Endodermal cell (in vitro differentiated cells): Measurements from ENCODE around the gene RASSF4. TPM values are rescaled to one million over a fixed set of nuclear protein-coding genes. Genes with fewer than 3 reads are reported as not detected.
A peak's percentile ranks its signal among the peaks of the same experiment; 100 is the strongest.

Source experiments
- DNase-seq: peaks from one replicate; pipeline ENCODE4 v3.0.0-alpha.2; 2017
- H3K27ac ChIP-seq: 2 replicates; pipeline ENCODE4 v1.5.1; 2013; ENCODE audit warnings: mild to moderate bottlenecking, low read depth, low read length, moderate library complexity
- H3K27me3 ChIP-seq: 2 replicates; pipeline ENCODE4 v1.6.1; 2013; ENCODE audit warnings: mild to moderate bottlenecking, low read length, moderate library complexity; ENCODE audit not compliant: insufficient read depth, control insufficient read depth, poor library complexity, severe bottlenecking
- H3K36me3 ChIP-seq: 2 replicates; pipeline ENCODE4 v1.7.0; 2013; ENCODE audit warnings: mild to moderate bottlenecking, low read length, moderate library complexity; ENCODE audit not compliant: control insufficient read depth, insufficient read depth
- H3K4me1 ChIP-seq: one replicate; pipeline ENCODE4 v1.7.0; 2013; ENCODE audit warnings: low read length; ENCODE audit not compliant: control insufficient read depth, insufficient read depth
- H3K4me3 ChIP-seq: 2 replicates; pipeline ENCODE4 v1.5.1; 2013; ENCODE audit warnings: mild to moderate bottlenecking, low read length, moderate library complexity
- H3K9ac ChIP-seq: 2 replicates; pipeline ENCODE4 v1.6.1; 2013; ENCODE audit warnings: mild to moderate bottlenecking, low read length, moderate library complexity; ENCODE audit not compliant: poor library complexity, severe bottlenecking; ENCODE audit errors: extremely low read depth
- H3K9me3 ChIP-seq: 2 replicates; pipeline ENCODE4 v1.6.1; 2013; ENCODE audit warnings: mild to moderate bottlenecking, low read length, moderate library complexity; ENCODE audit not compliant: control insufficient read depth
- H3K27ac Mint-ChIP-seq: 2 replicates; pipeline ENCODE4 v1.8.0; 2020; ENCODE audit warnings: mixed read lengths
- H3K27me3 Mint-ChIP-seq: 2 replicates; pipeline ENCODE4 v1.8.0; 2021; ENCODE audit warnings: mild to moderate bottlenecking, mixed read lengths; ENCODE audit not compliant: insufficient read depth
- H3K36me3 Mint-ChIP-seq: 2 replicates; pipeline ENCODE4 v1.8.0; 2020; ENCODE audit warnings: low read depth, mixed read lengths
- H3K4me1 Mint-ChIP-seq: 2 replicates; pipeline ENCODE4 v1.8.0; 2020; ENCODE audit warnings: mixed read lengths
- H3K4me3 Mint-ChIP-seq: 2 replicates; pipeline ENCODE4 v1.8.0; 2020; ENCODE audit warnings: mild to moderate bottlenecking, moderate library complexity, mixed read lengths
- H3K9me3 Mint-ChIP-seq: 2 replicates; pipeline ENCODE4 v1.8.0; 2020; ENCODE audit warnings: mild to moderate bottlenecking, mixed read lengths
- CTCF ChIP-seq: fragments of 200-600 bp; sonication (generic); conservative IDR thresholded peaks from 2 replicates; pipeline ENCODE4 v1.5.0; 2021; ENCODE audit warnings: antibody characterized with exemption, mild to moderate bottlenecking
- WGBS, 2 experiments: methylation state at CpG; one replicate each; pipeline versions ENCODE4 v1.1.5 to v1.1.7; 2013; ENCODE audit warnings: missing lambda C conversion rate in 2 of 2, mixed read lengths in 1 of 2; ENCODE audit not compliant: insufficient coverage in 1 of 2, insufficient read length in 1 of 2; 5-methylcytosine and 5-hydroxymethylcytosine counted together
- total RNA-seq, 2 donors: library from RNA; stranded (reverse); fragmentation: NEBNext Ultra II Directional in 1 of 2; extraction: Animal tissue kit (Norgen Biotek cat#: 25700) in 1 of 2; gene quantifications; 2 replicates in 1 of 2; 3 replicates in 1 of 2; pipeline ENCODE4 v1.2.1, GENCODE V29; 2021

RASSF4 gene
- total RNA-seq, 2 donors from 2014 or later: 5.2 to 14.1 TPM

- H3K9me3 Mint-ChIP-seq: no peaks in the 10 kb centered on the region
- no peak for TF ChIP-seq CTCF
- H3K4me1 Mint-ChIP-seq: no peaks in the 10 kb centered on the region
- WGBS, 2 experiments: 68 to 76% methylated on average over 4 to 10 of the region's 10 CpGs
- H3K36me3 Mint-ChIP-seq: no peaks in the 10 kb centered on the region
- no peak overlapping the region for H3K4me3 ChIP-seq
- H3K27me3 Mint-ChIP-seq: peaks cover 24% of the 10 kb centered on the region
- no peaks in the 10 kb centered on the region for H3K36me3 ChIP-seq
- peak; percentile 40 for DNase-seq
- no peak overlapping the region for H3K4me3 Mint-ChIP-seq
- H3K9me3 ChIP-seq: no peaks in the 10 kb centered on the region
- no peak overlapping the region for H3K27ac ChIP-seq
- H3K27ac Mint-ChIP-seq: no peak overlapping the region
- no peaks in the 10 kb centered on the region for H3K4me1 ChIP-seq
- no peak overlapping the region for H3K9ac ChIP-seq
- no peaks in the 10 kb centered on the region for H3K27me3 ChIP-seq
Observed at GRCh38 chr10:44926751-44927351, 32.8 kb upstream of the RASSF4 start.

GRCh38 chr10:44927352-44927751, 32.2 kb upstream of the RASSF4 start:
- Mint-ChIP-seq H3K4me1 (no peaks in the 10 kb centered on the region), H3K9me3 (no peaks in the 10 kb centered on the region), H3K27ac (no peak overlapping the region), H3K4me3 (no peak overlapping the region), H3K36me3 (no peaks in the 10 kb centered on the region), H3K27me3 (peaks cover 24% of the 10 kb centered on the region)
- H3K9ac ChIP-seq: no peak overlapping the region
- no peak for TF ChIP-seq CTCF
- no peak overlapping the region for H3K27ac ChIP-seq
- H3K4me1 ChIP-seq: no peaks in the 10 kb centered on the region
- DNase-seq: peak; percentile 28
- H3K36me3 ChIP-seq: no peaks in the 10 kb centered on the region
- 86% methylated on average over 2 of the region's 2 CpGs; no CpG with 5 or more reads in 1 of the 2 experiments for WGBS, 2 experiments
- no peak overlapping the region for H3K4me3 ChIP-seq
- no peaks in the 10 kb centered on the region for H3K27me3 ChIP-seq
- H3K9me3 ChIP-seq: no peaks in the 10 kb centered on the region

DNA sequence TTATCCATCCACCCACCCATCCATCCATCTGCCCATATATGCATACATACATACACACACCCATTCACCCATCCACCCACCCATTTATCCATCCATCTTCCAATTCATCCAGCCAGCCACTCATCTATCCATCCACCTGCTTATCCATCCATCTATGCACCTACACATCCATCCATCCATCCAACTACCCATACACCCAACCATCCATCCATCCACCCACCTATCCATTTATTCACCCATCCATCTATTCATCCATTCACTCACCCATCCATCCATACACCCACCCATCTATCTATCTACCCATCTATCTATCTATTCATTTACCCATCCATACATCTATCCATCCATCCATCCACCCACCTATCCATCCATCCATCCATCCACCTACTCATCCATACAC, 31.1 kb upstream of the RASSF4 start:
- H3K27me3 ChIP-seq: no peaks in the 10 kb centered on the region
- no peaks in the 10 kb centered on the region for H3K4me1 ChIP-seq
- DNase-seq: peak; percentile 1
- no peak overlapping the region for H3K27ac Mint-ChIP-seq
- H3K27me3 Mint-ChIP-seq: peaks cover 21% of the 10 kb centered on the region
- H3K4me3 ChIP-seq: no peak overlapping the region
- H3K36me3 Mint-ChIP-seq: no peaks in the 10 kb centered on the region
- H3K9me3 Mint-ChIP-seq: no peaks in the 10 kb centered on the region
- no peaks in the 10 kb centered on the region for H3K9me3 ChIP-seq
- no peaks in the 10 kb centered on the region for H3K36me3 ChIP-seq
- H3K27ac ChIP-seq: no peak overlapping the region
- no peaks in the 10 kb centered on the region for H3K4me1 Mint-ChIP-seq
- H3K9ac ChIP-seq: no peak overlapping the region
- no peak overlapping the region for H3K4me3 Mint-ChIP-seq
- TF ChIP-seq CTCF: no peak
